HG02623 (cell line): Measurements from ENCODE around the gene WSCD2.

Experiments
- ATAC-seq: cut with Tn5 transposase; IDR thresholded peaks from one replicate; pipeline ENCODE4 v1.9.1; 2021; ENCODE audit warnings: moderate library complexity; ENCODE audit not compliant: unreplicated experiment

WSCD2 gene

DNA sequence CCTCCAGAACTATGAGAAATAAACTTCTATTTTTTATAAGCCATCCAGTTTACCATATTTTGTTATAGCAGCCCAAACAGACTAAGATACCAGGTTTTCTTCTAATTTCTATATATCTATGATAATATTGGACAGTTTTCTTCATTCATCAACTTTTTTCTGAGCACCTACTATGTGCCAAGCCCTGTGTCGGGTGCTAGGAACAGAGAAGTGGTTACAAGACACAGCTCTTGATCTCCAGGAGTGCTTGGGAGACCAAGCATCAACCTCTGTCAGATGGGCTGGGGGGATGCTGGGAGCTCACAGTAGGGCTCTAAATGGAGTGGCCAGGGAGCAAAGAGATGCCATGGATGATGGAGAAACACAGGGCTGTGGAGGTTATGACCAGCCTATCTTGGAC lies 2.9 kb upstream of the WSCD2 start:
- ATAC-seq, result no peak

DNA sequence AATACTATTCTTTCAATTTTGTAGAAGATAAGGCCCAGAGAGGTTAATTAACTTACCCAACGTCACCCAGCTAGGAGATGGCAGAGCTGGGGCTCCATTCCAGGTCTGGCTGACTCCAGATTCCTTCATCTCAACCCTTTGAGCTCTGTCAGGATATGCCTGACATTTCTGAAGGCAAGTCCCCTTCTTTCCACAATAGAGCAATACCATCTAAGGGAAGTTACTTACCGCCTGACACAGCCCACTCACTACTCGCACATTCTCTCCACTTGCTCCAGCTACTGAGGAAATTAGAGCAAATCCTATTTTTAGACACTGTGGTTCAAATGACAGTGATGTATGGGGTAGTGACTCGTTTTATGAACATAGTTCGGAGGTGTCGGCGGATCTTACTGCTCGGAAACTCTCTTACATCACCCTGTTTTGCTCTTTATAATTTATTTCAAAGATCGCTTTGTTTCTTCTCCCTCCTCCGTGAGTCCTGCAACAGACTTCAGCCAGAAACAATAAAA lies 2.0 kb upstream of the WSCD2 start:
- no peak for ATAC-seq

DNA sequence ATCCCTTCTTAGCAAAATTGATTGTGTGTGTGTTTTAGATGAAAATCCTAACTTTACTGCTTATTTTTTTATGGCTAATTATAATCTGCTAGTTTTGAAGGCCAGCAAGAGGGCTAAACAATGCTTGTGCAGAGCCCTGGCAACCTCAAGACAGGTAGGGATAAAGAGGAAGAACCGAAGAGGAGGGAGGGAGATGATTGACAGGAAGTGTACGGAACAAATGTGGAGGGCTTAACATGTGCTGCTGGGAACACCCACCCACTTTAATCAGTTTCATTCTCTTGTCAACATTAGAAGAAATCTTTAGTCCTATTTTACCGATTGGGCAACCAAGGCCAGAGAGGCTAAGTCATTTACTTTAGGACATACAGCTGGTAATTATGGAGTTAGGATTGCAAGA lies 1.4 kb upstream of the WSCD2 start:
- ATAC-seq, result no peak

DNA sequence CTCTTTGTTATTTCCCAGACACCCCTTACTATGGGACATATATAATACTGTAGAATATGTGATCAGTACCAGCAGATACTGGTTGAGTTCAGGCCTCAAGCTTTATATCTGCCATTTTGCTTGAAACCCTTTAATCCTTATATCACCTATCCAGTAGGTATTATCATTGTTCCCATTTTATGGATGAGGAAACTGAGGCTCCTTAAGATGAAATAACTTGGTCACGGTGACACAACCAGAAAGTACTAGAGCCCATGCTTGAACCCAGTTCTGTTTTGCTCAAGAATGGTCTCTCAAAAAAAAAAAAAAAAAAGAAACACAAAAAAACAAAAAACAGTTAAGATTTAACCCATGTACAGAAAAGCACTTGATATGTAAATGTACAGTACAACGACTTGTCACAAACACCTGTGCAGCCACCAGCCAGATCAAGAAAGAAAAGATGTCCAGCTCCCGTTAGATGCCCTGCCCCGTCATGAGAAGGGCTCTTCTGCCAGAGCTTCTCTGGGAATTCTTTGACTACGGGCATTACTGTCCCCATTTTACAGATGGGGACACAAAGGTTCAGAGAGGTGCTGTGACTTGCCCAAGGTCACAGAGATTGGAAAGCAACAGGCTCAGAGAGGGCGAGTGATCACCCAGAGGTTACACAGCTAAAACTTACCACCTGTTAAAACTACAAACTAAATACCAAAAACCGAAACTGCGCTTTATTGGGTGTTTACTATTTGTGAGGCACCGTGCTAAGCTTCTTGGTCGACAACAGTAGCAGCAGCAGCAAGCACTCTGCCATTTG lies 669 bp upstream of the WSCD2 start:
- ATAC-seq, result no peak

DNA sequence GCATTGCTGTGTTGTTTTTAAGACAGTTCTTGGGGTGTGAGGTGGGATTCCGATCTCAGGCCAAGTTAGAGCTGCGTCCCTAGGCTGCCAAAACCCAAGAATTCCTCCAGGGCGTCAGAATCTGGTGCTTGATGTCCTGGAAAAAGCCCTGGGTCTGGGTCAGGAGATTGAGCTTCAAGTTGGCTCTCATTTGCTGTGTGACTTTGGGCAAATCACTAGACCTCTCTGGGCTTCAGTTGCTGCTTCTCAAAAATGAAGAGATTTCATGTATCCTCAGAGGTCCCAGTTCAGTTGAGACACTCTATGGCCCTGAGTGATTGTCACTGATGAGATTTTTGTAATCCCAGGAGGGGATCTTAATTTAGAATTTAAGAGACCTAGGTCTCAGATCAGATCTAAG lies 1.9 kb downstream of the WSCD2 start:
- ATAC-seq, result no peak

DNA sequence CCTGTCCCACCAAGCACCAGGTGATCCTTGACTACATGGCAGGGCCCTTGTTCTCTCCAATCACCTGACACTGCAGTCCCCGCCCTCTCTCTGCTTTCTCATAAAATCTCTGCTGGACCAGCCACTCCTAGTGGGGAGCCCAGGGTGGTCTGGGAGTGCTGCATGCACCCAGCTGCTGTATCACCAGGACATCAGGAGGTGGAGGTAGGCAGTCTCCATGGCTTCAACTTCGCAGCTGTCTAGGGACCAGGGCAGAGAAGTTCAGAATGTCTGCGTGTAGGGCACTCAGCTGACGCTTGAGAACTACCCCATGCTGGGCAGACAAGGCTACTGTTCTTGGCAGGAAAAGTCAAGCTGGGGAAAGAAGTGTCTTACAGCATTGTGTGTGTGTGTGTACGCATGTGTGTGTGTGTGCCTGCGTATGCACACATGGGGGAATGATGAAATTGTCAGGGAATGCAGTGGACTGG lies 2.6 kb downstream of the WSCD2 start:
- ATAC-seq, result no peak

DNA sequence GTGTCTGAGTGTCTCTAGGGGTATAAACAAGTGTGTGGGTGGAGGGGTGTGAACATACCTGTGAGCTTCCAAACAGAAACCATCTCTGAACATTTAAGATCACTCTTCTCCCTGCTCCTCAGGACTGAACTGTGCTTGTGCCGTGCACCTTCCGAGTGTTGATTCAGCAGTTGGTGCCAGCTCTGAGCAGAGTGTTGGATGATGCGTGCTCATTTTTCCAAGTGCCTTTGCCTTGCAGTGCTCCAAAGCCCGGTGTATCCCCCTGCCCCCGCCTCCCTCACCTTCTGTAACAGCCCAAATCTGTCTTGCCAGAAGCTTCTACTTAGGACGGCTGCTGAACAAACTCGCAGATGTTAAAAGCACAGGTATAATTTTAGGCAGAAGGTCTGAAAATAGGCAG lies 4.4 kb downstream of the WSCD2 start:
- no peak for ATAC-seq

DNA sequence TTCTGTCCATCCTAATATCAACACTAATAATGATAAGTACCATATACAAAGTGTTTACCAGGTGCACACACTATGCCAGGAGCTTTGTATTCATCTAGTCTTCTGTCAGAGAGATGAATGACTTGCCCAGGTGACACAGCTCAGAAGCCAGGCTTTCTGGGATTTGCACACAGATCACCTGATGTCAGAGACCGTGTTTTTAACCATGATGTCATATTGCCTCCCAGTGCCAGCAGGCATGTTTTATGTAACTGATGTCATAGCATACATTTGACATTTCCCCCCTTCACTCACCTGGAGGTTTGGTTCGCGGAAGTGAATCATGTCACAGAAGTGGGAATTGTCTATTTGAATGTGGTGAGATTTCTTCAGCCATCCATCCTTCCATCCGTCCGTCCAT lies 5.7 kb downstream of the WSCD2 start:
- no peak for ATAC-seq

DNA sequence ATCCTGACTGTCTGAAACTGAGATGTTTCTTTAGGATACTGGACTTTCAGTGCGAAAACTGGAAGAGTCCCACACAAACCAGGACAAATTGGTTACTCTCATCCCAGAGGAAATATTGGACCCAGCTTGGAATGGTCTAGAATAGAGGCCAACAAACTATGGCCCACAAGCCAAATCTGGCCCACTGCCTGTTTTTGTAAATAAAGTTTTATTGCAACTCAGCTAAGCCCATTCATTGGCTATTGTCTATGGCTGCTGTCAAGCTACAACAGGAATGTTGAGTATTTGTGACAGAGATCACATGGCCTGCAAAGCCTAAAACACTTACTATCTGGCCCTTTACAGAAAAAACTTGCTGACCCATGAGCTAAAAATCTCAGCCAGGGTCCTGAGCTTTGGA lies 6.5 kb downstream of the WSCD2 start:
- no peak for ATAC-seq

DNA sequence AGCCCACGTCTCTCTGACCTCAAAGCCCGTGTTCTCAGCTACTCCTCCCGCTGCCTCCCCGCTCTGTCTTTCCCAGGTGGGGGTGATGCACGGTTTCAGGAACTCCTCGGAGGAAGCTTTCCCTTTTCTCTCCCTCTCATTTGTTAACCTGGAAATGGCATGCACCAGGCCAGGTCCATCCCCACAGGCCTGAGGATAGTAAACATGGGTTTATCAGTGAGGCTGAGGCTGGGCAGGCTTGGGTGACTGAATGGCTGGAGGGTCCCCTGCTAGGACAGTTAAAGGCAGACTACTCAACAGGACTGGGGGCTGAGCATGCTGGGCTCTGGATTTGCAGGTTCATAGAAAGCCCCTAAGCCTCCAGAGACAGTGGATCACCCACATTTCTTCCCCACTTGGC lies 7.6 kb downstream of the WSCD2 start:
- no peak for ATAC-seq

DNA sequence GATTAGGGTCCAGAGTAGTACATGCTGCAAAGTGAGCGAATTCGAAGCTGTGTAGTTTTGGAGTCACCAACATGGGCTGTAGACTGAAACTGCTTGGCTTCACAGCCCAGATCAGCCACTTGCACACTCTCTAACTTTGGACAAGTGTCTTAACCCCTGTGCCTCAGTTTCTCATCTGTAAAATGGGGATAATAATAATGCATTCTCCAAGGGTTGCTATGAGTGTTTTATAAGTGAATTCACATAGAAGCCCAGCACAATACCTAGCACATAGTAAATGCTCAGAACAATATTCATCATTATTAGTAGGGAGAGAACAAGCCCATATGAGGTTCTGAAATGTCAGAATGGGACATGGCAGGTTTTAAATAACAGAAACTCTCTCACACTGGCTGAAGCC lies 10.4 kb downstream of the WSCD2 start:
- ATAC-seq, result no peak

DNA sequence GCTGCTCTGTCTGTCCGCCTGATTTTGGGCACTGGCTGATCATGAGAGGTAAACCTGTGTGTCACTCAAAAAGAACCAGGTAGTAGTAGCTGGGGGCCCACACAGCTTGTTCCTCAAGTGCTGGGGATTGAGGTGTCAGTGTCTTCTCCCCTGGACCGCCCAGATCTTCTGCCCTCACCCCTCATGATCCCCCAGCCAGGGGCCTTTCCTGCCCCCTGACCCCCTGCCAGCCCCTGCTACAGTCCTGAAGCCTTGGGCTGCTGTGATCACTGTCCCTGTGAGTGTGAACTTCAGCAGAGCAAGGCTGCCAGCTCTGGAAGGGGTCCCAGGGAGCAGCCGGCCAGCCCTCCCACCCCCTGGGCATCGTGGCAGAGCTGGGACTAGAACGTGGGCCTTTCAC lies 11.4 kb downstream of the WSCD2 start:
- ATAC-seq, result no peak

DNA sequence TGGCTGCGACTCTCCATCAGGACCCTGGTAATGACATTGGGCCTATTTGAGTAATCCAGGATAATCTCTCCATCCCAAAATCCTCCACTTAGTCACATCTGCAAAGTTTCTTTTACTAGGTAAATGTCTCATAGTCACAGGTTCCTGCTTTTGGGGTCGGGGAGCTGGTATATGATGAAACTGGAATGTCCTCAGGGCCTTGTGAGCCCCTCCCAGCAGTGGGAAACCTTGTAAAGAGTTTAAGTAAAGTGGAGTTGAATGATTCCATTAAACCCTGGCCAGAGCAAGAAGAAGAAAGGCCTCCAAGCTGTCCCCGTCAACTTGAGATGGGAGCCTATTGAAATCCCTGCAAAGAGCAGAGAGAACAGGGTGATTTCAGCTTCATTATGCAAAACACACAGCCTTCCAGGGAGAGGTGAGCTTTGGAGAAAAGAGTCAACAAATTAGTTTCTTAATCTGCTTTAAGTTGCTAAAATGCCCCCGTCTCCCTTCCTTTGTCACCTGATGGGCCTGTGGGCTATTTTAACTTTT lies 12.6 kb downstream of the WSCD2 start:
- ATAC-seq, result no peak

DNA sequence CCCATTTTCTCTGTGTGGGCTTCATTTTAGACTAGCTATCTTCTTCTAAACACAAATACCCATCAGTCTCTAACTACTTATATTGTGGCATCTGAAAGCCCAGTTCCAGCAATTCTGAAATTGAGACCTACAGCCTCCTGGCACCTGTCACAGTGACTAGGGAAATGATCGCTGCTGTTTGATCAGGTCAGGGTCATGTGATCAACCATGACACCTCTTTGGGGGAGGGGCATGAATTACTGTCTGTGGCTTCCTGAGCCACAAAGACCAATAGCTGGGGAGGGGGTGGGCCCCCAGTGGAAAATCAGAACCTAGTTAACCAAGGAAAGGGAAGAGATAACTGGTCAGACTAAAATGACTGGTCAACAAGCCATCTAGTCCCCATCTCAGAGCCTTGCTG lies 14.1 kb downstream of the WSCD2 start:
- ATAC-seq, result no peak

DNA sequence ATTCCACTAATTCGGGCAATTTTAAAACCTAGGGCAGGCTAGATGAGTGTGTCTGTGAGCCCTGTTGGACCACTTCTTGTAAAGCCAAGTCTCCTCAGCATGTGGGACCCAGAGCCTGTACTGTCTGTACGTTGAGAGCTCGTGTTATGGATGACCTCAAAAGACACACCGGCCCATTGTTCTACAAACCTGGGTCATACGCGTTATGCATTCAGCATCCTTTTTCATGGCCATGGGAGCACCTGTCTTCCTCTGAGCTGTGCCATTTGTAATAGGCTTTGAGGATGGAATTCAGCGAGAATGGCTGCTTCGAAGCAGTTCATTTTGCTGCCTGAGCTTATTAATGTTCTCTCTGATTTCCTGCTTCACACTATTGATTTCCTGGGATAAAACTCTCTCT lies 15.0 kb downstream of the WSCD2 start:
- no peak for ATAC-seq

DNA sequence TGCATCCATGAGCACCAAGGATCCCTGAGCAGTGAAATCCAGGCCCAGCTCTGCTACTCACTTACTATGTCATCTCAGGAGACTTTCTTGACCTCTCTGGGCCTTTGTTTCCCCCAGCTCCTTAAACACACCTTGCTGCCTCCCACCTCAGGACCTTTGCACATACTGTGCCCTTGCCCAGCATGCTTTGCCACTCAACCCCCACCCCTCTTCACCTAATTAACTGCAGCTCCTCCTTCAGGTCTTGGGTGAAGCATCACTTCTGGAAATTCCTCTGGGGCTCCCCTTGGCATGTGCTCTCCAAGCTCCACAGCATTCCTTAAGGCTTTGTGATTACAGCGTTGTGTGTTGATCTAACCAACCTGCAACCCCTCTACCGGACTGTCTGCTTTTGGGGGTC lies 15.9 kb downstream of the WSCD2 start:
- no peak for ATAC-seq

DNA sequence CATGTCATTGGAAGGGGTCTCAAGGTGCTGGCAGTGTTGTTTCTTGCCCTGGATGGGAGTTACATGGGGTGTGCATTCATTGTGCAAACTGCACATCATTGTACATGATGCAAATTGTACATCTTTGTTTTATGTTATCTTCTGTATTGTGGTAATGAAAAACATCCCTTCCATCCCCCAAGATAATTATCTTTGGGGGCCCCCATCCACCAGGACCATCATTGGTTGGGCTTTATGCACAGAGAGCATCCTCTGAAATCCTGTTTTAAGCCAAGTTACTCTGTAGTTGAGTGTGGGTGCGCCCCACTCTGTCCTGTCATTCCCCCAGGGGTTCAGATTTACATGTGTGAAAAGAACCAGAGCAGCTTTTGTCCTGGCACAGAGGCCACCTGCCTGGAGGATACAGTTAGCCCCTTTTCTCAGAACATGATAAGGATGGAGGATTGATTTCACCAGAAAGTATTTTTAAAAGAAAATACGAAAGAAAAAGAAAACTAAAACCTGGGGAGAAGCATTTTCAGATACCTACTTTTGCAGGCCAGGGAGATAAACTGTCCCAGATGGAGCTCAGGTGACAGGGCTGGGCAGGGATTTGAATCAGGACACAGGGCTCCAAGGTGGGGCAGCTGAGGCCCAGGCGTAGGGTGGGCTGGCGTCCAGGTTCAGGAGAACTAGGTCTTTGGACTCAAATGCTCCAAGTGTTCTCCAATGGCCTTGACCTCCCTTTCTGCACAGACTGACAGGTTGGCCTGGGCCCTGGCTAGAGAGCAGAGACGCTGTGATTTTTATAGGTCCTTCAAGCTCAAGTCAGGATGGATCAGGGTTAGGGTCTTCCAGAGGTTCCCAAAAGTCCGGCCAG lies 17.2 kb downstream of the WSCD2 start:
- ATAC-seq, result no peak

DNA sequence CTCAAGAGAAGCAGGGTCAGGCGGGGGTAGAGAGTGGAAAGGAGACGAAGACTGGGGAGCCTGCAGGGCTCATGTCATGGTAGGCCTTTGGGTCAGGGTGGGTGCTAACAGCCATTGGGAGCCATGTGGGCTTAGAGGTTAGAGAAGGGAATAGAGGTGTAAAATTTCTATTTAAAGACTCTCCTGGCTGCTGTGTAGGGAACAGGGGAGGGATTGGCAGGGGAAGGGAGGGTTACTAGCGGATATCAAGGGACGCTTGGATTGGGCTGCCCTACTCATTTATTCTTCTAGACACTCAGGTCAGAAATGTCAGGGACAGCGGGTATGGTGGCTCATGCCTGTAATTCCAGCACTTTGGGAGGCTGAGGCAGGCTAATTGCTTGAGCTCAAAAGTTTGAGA lies 18.2 kb downstream of the WSCD2 start:
- ATAC-seq, result no peak

DNA sequence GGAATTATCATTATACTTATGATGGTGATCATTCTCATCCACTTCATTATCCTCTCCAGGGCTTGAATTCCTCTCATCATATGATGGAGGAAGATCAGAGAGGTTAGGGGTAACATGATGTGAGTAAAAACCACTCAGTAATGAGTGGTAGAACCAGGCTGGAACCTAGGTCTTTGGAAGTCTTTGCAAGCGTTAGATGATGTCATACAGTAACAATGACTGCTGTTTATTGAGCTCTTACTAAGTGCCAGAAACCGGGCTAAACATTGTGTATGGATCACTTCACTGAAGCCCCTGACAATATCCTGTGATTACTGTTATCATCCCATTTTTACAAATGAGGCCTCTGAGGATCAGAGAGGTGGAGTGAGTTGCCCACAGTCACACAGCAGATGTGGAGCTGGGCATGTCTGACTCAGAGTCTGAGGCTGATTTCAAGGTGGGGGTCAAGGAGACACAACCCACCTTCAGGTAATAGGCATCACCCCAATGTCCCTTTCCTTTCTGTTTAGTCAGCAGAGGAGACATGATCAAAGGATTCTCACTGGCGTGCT lies 19.5 kb downstream of the WSCD2 start:
- ATAC-seq, result no peak

DNA sequence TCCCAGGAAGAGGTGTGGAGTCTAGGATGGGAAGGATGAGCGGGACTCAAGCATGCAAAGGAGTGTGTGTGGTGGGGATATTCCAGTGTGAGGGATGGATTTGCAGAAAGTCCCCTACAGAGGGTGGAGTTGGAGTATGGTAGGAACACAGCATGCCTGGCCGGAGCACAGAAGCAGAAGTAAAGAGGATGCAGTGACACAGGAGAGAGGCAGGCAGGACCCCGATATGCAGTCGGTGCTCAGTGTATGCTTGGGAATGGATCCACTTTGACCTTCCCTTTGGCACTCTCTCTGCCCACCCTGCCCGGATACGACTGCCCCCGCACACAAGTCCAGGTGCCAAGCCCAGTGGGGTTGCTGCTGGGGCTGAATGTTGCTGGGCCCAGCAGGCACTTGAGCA lies 21.3 kb downstream of the WSCD2 start:
- no peak for ATAC-seq

DNA sequence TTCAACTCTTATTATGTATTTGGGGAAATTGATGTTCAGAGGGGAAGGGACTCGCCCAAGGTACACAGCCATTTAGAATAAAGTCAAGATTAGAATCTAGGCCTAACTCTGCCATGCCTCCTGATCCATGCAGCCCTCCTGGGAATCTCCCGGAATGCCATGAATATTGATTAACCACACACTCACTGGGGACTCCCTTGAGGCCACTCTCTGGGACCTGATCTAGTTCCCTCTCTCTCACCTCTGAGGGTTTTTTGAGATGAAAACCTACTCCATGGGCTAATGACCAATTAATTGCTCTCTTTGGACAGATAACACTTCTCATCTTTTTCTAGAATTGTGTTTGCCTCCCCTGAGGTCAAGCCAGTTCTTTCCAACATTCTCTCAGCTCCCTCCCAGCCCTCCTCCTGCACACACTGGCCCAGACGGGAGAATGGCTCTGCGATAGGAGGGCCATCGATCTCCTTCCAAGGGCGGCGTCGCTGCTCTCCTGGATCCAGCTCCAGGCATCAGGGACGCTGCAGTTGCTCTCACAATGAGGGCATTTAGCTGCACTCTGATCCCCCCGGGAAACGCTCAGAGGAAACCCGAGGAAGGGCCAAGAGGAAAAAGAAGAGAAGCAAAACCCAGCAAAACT lies 22.6 kb downstream of the WSCD2 start:
- no peak for ATAC-seq
